Activated CD4-positive, alpha-beta T cell treated with anti-CD3 and anti-CD28 coated beads, Interleukin-2, amount 10 ng/mL, durations not matched to agents 24 days and 14 days (primary cell): ENCODE results near the gene SLC44A5. TPM values are rescaled to one million over a fixed set of nuclear protein-coding genes. Genes with fewer than 3 reads are reported as not detected.
"Not testable (repeated sequence)": the region's sequence is repeated elsewhere in the genome, so short reads cannot be mapped to it uniquely, and the experiment has no call there.

Experiments
- DNase-seq: peaks from one replicate; pipeline ENCODE4 v3.0.0; 2022
- H3K27ac Mint-ChIP-seq: one replicate; pipeline ENCODE4 v1.8.0; 2022; ENCODE audit warnings: mild to moderate bottlenecking, mixed read lengths
- H3K27me3 Mint-ChIP-seq: one replicate; pipeline ENCODE4 v1.8.0; 2022; ENCODE audit warnings: mixed read lengths
- H3K36me3 Mint-ChIP-seq: one replicate; pipeline ENCODE4 v1.8.0; 2022; ENCODE audit warnings: low read depth, mild to moderate bottlenecking, mixed read lengths
- H3K4me1 Mint-ChIP-seq: one replicate; pipeline ENCODE4 v1.8.0; 2021; ENCODE audit warnings: mixed read lengths
- H3K4me3 Mint-ChIP-seq: one replicate; pipeline ENCODE4 v1.8.0; 2022; ENCODE audit warnings: mild to moderate bottlenecking, moderate library complexity, mixed read lengths
- H3K9me3 Mint-ChIP-seq: one replicate; pipeline ENCODE4 v1.8.0; 2021; ENCODE audit warnings: mixed read lengths
- intact Hi-C: fragments of 100-400 bp; cut with micrococcal nuclease; formaldehyde crosslinking; loops from one replicate; pipeline ENCODE4 v1.15.1; 2023
- total RNA-seq: library from RNA; stranded (reverse); gene quantifications from 2 replicates; pipeline ENCODE4 v1.2.3, GENCODE V29; 2022

The SLC44A5 gene
- total RNA-seq, 1 donor from 2014 or later, result not detected

- Mint-ChIP-seq H3K4me1 (no peaks in the 10 kb centered on the region), H3K27ac (no peak overlapping the region), H3K36me3 (no peaks in the 10 kb centered on the region), H3K27me3 (no peaks in the 10 kb centered on the region), H3K4me3 (no peak overlapping the region), H3K9me3 (peaks cover 10% of the 10 kb centered on the region)
- intact Hi-C loops, result no loop called here
- no peak for DNase-seq
These were observed 128.0 kb downstream of the SLC44A5 start for GRCh38 chr1:75482951-75483350.

- DNase-seq, intact Hi-C loops, H3K27ac Mint-ChIP-seq, H3K9me3 Mint-ChIP-seq, H3K4me1 Mint-ChIP-seq, H3K36me3 Mint-ChIP-seq, H3K27me3 Mint-ChIP-seq, H3K4me3 Mint-ChIP-seq: not testable (repeated sequence)
These were observed 134.4 kb downstream of the SLC44A5 start for GRCh38 chr1:75476486-75476885.

- Mint-ChIP-seq H3K4me1 (no peaks in the 10 kb centered on the region), H3K27ac (no peak overlapping the region), H3K4me3 (no peak overlapping the region), H3K9me3 (peaks cover 6% of the 10 kb centered on the region), H3K27me3 (no peaks in the 10 kb centered on the region), H3K36me3 (no peaks in the 10 kb centered on the region)
- no peak for DNase-seq
- intact Hi-C loops, result no loop called here
These were observed 135.2 kb downstream of the SLC44A5 start for GRCh38 chr1:75475696-75476095.

GRCh38 chr1:75472971-75473603 is 137.8 kb downstream of the SLC44A5 start:
- H3K27ac Mint-ChIP-seq, result no peak overlapping the region
- H3K9me3 Mint-ChIP-seq, result no peaks in the 10 kb centered on the region
- DNase-seq, result no peak
- no peaks in the 10 kb centered on the region for H3K4me1 Mint-ChIP-seq
- intact Hi-C loops, result no loop called here
- no peaks in the 10 kb centered on the region for H3K27me3 Mint-ChIP-seq
- no peaks in the 10 kb centered on the region for H3K36me3 Mint-ChIP-seq
- H3K4me3 Mint-ChIP-seq, result no peak overlapping the region

- no peaks in the 10 kb centered on the region for H3K36me3 Mint-ChIP-seq
- DNase-seq, result no peak
- no peaks in the 10 kb centered on the region for H3K9me3 Mint-ChIP-seq
- intact Hi-C loops, result no loop called here
- H3K27me3 Mint-ChIP-seq, result no peaks in the 10 kb centered on the region
- H3K4me1 Mint-ChIP-seq, result no peaks in the 10 kb centered on the region
- no peak overlapping the region for H3K27ac Mint-ChIP-seq
- no peak overlapping the region for H3K4me3 Mint-ChIP-seq
These were observed 138.6 kb downstream of the SLC44A5 start for GRCh38 chr1:75472089-75472970.

- DNase-seq, result no peak
- H3K4me3 Mint-ChIP-seq, result no peak overlapping the region
- H3K27me3 Mint-ChIP-seq, result no peaks in the 10 kb centered on the region
- no peaks in the 10 kb centered on the region for H3K9me3 Mint-ChIP-seq
- intact Hi-C loops, result no loop called here
- H3K27ac Mint-ChIP-seq, result no peak overlapping the region
- no peaks in the 10 kb centered on the region for H3K4me1 Mint-ChIP-seq
- H3K36me3 Mint-ChIP-seq, result no peaks in the 10 kb centered on the region
These were observed 139.7 kb downstream of the SLC44A5 start for GRCh38 chr1:75471252-75471651.

- H3K27me3 Mint-ChIP-seq, result no peaks in the 10 kb centered on the region
- intact Hi-C loops, result no loop called here
- H3K27ac Mint-ChIP-seq, result no peak overlapping the region
- H3K4me3 Mint-ChIP-seq, result no peak overlapping the region
- H3K36me3 Mint-ChIP-seq, result no peaks in the 10 kb centered on the region
- H3K4me1 Mint-ChIP-seq, result no peaks in the 10 kb centered on the region
- H3K9me3 Mint-ChIP-seq, result no peaks in the 10 kb centered on the region
- no peak for DNase-seq
These were observed 140.5 kb downstream of the SLC44A5 start for GRCh38 chr1:75470448-75470847.

- Mint-ChIP-seq H3K9me3 (no peaks in the 10 kb centered on the region), H3K27ac (no peak overlapping the region), H3K4me3 (no peak overlapping the region), H3K27me3 (no peaks in the 10 kb centered on the region), H3K36me3 (no peaks in the 10 kb centered on the region), H3K4me1 (no peaks in the 10 kb centered on the region)
- intact Hi-C loops, result no loop called here
- DNase-seq, result no peak
These were observed 141.2 kb downstream of the SLC44A5 start for GRCh38 chr1:75469586-75470173.

- H3K9me3 Mint-ChIP-seq, result no peaks in the 10 kb centered on the region
- H3K4me1 Mint-ChIP-seq, result no peaks in the 10 kb centered on the region
- intact Hi-C loops, result no loop called here
- no peak for DNase-seq
- no peaks in the 10 kb centered on the region for H3K36me3 Mint-ChIP-seq
- no peaks in the 10 kb centered on the region for H3K27me3 Mint-ChIP-seq
- no peak overlapping the region for H3K27ac Mint-ChIP-seq
- no peak overlapping the region for H3K4me3 Mint-ChIP-seq
These were observed 149.0 kb downstream of the SLC44A5 start for GRCh38 chr1:75461808-75462325.

GRCh38 chr1:75449998-75450397 is 160.9 kb downstream of the SLC44A5 start:
- H3K4me3 Mint-ChIP-seq, result no peak overlapping the region
- no peak overlapping the region for H3K27ac Mint-ChIP-seq
- no peaks in the 10 kb centered on the region for H3K4me1 Mint-ChIP-seq
- H3K27me3 Mint-ChIP-seq, result no peaks in the 10 kb centered on the region
- H3K9me3 Mint-ChIP-seq, result peaks cover 4% of the 10 kb centered on the region
- no peak for DNase-seq
- intact Hi-C loops, result no loop called here
- H3K36me3 Mint-ChIP-seq, result no peaks in the 10 kb centered on the region

- no peak for DNase-seq
- Mint-ChIP-seq H3K4me1 (no peaks in the 10 kb centered on the region), H3K27ac (no peak overlapping the region), H3K27me3 (no peaks in the 10 kb centered on the region), H3K9me3 (no peaks in the 10 kb centered on the region), H3K36me3 (no peaks in the 10 kb centered on the region), H3K4me3 (no peak overlapping the region)
- intact Hi-C loops, result no loop called here
These were observed 166.7 kb downstream of the SLC44A5 start for GRCh38 chr1:75444220-75444619.

- H3K27ac Mint-ChIP-seq, result no peak overlapping the region
- intact Hi-C loops, result no loop called here
- no peak for DNase-seq
- no peaks in the 10 kb centered on the region for H3K4me1 Mint-ChIP-seq
- H3K9me3 Mint-ChIP-seq, result no peaks in the 10 kb centered on the region
- no peak overlapping the region for H3K4me3 Mint-ChIP-seq
- H3K36me3 Mint-ChIP-seq, result no peaks in the 10 kb centered on the region
- H3K27me3 Mint-ChIP-seq, result no peaks in the 10 kb centered on the region
These were observed 170.6 kb downstream of the SLC44A5 start for GRCh38 chr1:75440274-75440673.

GRCh38 chr1:75438355-75438754 is 172.6 kb downstream of the SLC44A5 start:
- H3K4me1 Mint-ChIP-seq, result no peaks in the 10 kb centered on the region
- H3K4me3 Mint-ChIP-seq, result no peak overlapping the region

GRCh38 chr1:75431843-75432242 is 179.1 kb downstream of the SLC44A5 start:
- no peak overlapping the region for H3K4me3 Mint-ChIP-seq
- intact Hi-C loops, result no loop called here
- H3K4me1 Mint-ChIP-seq, result no peaks in the 10 kb centered on the region
- no peak for DNase-seq
- no peaks in the 10 kb centered on the region for H3K36me3 Mint-ChIP-seq
- no peak overlapping the region for H3K27ac Mint-ChIP-seq
- no peaks in the 10 kb centered on the region for H3K9me3 Mint-ChIP-seq
- H3K27me3 Mint-ChIP-seq, result no peaks in the 10 kb centered on the region

More at GRCh38 chr1:75438355-75438754, 172.6 kb downstream of the SLC44A5 start:
- intact Hi-C loops, result no loop called here
- Mint-ChIP-seq H3K27me3 (no peaks in the 10 kb centered on the region), H3K27ac (no peak overlapping the region), H3K36me3 (no peaks in the 10 kb centered on the region), H3K9me3 (no peaks in the 10 kb centered on the region)
- DNase-seq, result no peak
